Anterior cingulate cortex (tissue), 58 donors: Measurements from ENCODE around the gene ZNF485.
A peak's percentile ranks its signal among the peaks of the same experiment; 100 is the strongest.

Experiments used
- DNase-seq, 58 donors: peaks; one replicate each; lab custom pipeline; 2025; lab: John Stamatoyannopoulos, UW

Gene ZNF485

GRCh38 chr10:43665054-43665453 is 58.8 kb downstream of the ZNF485 start:
- DNase-seq = no peak

- DNase-seq = no peak
These were observed 60.3 kb downstream of the ZNF485 start for GRCh38 chr10:43666552-43666951.

- peak in 1 of 58 donors; percentile 12 for DNase-seq
These were observed 61.1 kb downstream of the ZNF485 start for GRCh38 chr10:43667317-43667731.
